ENCODE data around the gene WDR93.
"Not testable (repeated sequence)": the region's sequence is repeated elsewhere in the genome, so short reads cannot be mapped to it uniquely, and the experiment has no call there.

WDR93 gene

GRCh38 chr15:89686522-89686921 lies 4.1 kb upstream of the WDR93 start:
- DNase-seq = no peak

DNA sequence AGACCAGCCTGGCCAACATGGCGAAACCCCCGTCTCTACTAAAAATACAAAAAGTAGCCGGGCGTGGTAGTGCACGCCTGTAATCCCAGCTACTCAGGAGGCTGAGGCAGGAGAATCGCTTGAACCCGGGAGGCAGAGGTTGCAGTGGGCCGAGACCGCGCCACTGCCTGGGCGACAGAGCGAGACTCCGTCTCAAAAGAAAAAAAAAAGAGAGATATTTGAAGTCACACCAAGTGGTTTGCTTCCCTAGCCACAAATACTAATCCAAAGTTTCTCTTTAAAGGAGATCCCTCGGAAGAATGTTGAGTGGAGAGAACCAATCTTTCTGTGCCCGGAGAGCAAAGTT lies 708 bp upstream of the WDR93 start:
- DNase-seq = not testable (repeated sequence)

- DNase-seq = no peak
These were observed 2.5 kb downstream of the WDR93 start for GRCh38 chr15:89693091-89693490.

GRCh38 chr15:89693696-89694095 lies 3.1 kb downstream of the WDR93 start:
- no peak for DNase-seq

DNA sequence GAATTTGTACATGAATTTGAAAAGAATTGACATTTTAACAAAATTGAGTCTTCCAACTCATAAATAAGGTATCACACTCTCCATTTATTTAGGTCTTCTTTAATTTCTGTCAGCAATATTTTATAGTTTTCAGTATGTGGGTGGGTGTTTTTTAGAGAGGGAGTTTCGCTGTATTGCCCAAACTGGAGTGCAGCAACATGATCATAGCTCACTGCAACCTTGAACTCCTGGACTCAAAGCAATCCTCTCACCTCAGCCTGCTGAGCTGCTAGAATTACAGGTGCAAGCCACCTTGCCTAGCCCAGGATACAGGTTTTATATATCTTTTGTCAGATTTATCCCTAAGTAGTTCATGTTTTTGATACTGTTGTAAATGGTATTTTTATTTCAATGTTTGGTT lies 4.6 kb downstream of the WDR93 start:
- no peak for DNase-seq

DNA sequence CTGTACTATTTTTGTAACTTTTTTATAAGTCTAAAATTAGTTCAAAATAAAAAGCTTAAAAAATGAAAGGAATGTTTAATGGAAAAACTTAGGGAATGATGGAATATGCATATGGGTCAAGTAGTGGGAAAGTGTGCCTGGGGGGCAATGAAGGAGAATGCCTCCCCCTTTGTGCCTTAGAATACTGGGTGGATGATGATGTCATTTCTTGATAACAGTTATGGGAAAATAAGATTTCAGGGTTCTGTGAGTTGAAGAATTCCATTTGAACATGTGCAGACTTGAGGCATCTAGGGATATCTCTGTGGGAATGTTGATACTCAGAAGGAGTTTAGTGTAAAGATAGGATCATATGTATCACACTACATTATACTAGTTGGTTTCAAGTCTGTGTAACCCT lies 13.8 kb downstream of the WDR93 start:
- DNase-seq = no peak

DNA sequence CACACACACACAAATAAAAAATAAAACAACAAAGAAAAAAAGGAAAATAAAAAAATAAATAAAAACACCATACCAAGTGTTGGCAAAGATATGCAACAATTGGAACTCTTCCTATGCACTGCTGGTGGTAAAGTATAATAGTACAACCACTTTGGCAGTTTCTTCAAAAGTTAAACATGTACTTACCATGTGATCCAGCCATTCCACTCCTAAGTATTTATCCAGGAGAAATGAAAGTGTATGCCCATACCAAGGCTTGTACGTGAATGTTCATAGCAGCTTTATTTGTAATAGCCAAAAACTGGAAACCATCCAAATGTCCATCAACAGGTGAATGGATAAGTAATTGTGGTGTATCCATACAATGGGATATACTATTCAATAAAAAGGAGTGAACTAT lies 17.0 kb downstream of the WDR93 start:
- no peak for DNase-seq

GRCh38 chr15:89714775-89715174 lies 24.2 kb downstream of the WDR93 start:
- no peak for DNase-seq

GRCh38 chr15:89723031-89723430 lies 32.4 kb downstream of the WDR93 start:
- DNase-seq = no peak

GRCh38 chr15:89724621-89725020 lies 34.0 kb downstream of the WDR93 start:
- no peak for DNase-seq

DNA sequence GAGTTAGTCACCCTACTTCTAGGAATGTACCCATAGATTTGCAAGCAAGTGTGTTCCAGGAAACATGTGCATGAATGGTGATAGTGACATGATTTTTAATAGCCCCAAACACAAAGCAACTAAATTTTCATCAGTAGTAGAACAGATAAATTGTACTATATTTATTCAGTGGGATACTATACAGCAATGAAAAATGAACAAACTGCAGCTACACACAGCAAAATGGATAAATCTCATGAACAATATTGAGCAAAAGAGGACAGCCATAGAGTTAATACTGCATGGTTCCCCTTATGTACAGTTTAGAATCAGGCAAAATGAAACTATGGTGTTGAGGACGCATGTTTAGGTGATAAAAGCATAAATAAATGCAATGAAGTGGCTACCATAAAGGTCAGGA lies 34.5 kb downstream of the WDR93 start:
- no peak for DNase-seq

- DNase-seq = no peak
These were observed 37.6 kb downstream of the WDR93 start for GRCh38 chr15:89728254-89728653.

DNA sequence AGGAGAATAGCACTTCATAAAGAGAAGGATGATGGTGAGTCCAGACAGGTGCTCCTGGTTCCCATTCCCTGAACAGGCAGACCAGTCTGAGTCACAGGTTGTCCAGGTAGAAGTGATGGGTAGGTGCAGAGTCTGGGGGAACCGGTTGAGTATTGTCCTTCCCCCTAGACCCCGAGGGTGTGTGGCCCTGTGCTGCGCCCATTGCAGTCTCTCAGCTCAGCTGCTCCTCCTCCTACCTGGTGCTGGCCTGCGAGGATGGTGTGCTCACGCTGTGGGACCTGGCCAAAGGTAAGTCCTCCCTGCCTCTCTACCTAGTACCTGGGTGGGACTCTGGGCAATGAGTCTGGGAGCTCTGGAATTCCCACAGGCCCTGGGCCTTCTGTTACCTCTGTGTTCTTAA lies 40.7 kb downstream of the WDR93 start:
- DNase-seq = no peak

- DNase-seq = no peak
These were observed 42.0 kb downstream of the WDR93 start for GRCh38 chr15:89732451-89733172.

GRCh38 chr15:89735773-89736172 lies 45.2 kb downstream of the WDR93 start:
- no peak for DNase-seq

DNA sequence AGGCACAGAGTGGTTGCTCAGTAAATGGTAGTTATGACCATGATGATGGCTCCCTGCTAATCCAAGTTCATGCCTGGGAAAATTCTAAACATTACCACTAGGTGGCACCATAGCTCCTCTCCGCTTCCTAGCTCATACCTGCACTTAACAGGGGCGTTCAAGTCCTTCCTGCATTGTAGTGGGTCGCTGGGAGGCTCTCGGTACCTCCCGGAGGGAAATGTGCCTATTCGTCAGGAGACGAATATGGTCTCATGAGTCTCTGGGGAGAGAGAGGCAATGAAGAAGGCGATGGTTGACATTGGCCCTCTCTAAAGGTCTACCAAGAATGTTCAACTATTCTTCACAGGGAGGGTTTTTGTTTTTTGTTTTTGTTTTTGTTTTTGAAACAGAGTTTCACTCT lies 49.5 kb downstream of the WDR93 start:
- DNase-seq = peak; percentile 46

DNA sequence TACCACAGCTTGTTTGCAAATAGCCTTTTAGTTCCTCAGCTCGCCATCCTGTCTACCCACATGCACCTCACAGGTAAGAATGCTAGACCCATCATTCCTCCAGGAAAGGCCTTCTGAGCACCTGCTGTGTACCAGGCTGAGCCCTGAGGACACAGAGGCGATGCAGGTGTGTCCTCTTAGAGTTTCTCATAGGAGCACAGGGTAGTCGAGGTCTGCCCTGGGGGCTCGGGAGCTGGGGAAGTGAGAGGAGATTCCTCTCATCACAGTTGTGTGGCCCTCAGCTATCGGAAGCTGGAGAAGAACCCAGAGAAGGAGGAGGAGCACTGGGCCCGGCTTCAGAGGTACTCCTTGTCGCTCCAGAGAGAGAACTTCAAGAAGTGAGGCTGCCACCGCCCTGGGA lies 52.4 kb downstream of the WDR93 start:
- DNase-seq = no peak

DNA sequence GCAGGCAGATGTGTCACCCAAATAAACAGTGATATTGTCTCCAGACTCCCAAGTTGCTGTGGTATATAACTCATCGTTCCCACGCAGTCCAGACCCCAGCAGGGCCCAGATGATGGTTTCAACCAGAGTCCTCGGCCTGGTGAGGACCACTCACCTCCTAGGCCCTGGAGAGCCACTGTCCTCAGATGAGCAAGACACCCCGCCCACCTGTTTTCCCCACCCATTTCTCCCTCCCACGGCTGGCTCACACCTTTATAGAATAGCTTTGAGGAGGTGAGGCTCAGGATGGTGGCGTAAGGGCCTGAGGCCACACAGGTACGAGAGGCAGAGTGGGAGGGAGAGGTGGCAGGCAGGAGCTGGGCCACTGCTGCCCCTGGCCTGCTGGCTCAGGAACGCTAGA lies 53.0 kb downstream of the WDR93 start:
- no peak for DNase-seq

DNA sequence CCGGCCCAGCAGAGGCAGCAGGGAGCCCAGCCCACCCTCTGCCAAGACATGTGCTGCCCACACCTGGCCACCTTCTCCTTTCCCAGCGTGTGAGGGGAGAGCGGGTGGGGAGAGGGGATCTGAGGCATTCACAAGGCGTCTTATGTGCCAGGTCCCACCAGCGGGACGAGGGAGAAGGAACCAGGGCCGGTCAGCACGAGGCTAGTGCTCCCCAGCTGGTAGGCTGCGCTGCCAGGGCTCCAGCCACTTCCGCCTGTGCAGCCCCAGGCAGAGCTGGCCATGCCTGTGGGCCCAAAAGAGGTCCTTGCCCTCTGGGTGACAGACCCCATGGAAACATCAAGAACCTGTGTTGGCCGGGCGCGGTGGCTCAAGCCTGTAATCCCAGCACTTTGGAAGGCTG lies 54.5 kb downstream of the WDR93 start:
- no peak for DNase-seq

GRCh38 chr15:89745768-89746167 lies 55.2 kb downstream of the WDR93 start:
- DNase-seq = no peak

DNA sequence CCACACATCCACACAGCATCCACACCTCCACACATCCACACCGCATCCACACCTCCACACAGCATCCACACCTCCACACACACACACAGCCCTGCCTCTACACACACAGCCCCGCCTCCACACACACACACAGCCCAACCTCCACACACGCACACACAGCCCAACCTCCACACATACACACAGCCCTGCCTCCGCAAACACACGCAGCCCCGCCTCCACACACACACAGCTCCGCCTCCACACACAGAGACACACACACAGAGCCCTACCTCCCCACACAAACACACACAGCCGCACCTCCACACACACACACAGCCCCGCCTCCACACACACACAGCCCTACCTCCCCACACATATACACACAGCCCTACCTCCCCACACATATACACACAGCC lies 55.8 kb downstream of the WDR93 start:
- no peak for DNase-seq

GRCh38 chr15:89747708-89748682 lies 57.4 kb downstream of the WDR93 start:
- no peak for DNase-seq

DNA sequence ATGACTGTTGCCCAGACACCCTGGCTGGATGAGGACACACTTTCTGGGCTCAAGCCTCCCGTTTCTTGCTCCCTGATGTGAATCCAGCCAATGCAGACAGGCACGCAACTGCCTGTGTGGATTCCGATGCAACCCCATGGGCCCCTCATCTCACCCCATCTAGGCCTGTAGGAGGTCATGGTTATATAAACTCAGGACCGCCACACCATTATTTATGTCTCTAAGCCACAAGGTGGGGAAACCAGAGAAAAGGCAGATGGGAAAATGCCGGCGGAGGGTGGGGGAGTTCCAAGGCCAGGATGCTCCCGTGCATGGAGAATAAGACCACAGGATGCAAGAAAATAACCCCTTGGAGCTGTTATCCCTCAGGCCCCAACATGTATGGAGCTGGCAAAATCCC lies 58.4 kb downstream of the WDR93 start:
- DNase-seq = no peak

DNA sequence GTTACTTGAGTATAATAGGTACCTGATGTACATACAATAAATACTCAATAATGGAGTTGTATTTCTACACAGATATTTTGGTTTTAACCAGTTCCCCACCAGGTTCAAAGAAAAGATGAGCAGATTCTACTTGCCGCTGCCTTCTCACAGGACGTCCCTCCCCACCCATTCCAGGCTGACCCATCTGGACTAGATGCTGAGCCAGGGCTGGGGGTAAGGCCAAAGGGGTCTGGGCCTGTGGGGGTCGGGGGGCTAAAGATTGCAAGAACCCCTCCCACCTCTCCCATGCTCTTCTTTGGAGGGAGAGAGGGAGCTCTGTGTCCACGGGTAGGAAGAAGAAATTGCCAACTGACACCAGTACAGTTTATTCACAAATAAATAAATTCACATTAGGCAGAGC lies 58.9 kb downstream of the WDR93 start:
- DNase-seq = no peak

All from CD4-positive, alpha-beta T cell treated with Interleukin-15 for 1 hour (primary cell).